TTC549 (cell line): ENCODE results near the gene PRRG3.

Experiments used
- FAIRE-seq: peaks from 2 replicates; lab custom pipeline; 2012; peaks lifted over from hg19 to GRCh38; lab: Jason Lieb, UNC

Gene PRRG3

GRCh38 chrX:151708821-151709220, 13.6 kb downstream of the PRRG3 start:
- no peak for FAIRE-seq

GRCh38 chrX:151710457-151710856, 15.2 kb downstream of the PRRG3 start:
- no peak for FAIRE-seq

GRCh38 chrX:151711154-151711553, 15.9 kb downstream of the PRRG3 start:
- no peak for FAIRE-seq

GRCh38 chrX:151711787-151712186, 16.5 kb downstream of the PRRG3 start:
- FAIRE-seq, result no peak

GRCh38 chrX:151712253-151712652, 17.0 kb downstream of the PRRG3 start:
- no peak for FAIRE-seq

GRCh38 chrX:151713849-151714248, 18.6 kb downstream of the PRRG3 start:
- no peak for FAIRE-seq

GRCh38 chrX:151714362-151714761, 19.1 kb downstream of the PRRG3 start:
- no peak for FAIRE-seq

- FAIRE-seq, result no peak
Measured at GRCh38 chrX:151715752-151716151, 20.5 kb downstream of the PRRG3 start, which contains the start of gene FATE1. TSS of gene FATE1 (plus strand) at chrX:151716035. CDS start at chrX:151716120, 85 bp downstream.

GRCh38 chrX:151722241-151722846, 27.1 kb downstream of the PRRG3 start:
- no peak for FAIRE-seq

GRCh38 chrX:151723156-151723760, 28.0 kb downstream of the PRRG3 start:
- no peak for FAIRE-seq

- no peak for FAIRE-seq
Measured at GRCh38 chrX:151724563-151725337, 29.5 kb downstream of the PRRG3 start.

GRCh38 chrX:151725338-151725614, 30.0 kb downstream of the PRRG3 start:
- FAIRE-seq, result no peak

GRCh38 chrX:151726751-151727150, 31.5 kb downstream of the PRRG3 start:
- no peak for FAIRE-seq

GRCh38 chrX:151727346-151727745, 32.1 kb downstream of the PRRG3 start:
- FAIRE-seq, result no peak

GRCh38 chrX:151729056-151729725, 33.9 kb downstream of the PRRG3 start:
- FAIRE-seq, result no peak

GRCh38 chrX:151734446-151734845, 39.2 kb downstream of the PRRG3 start, which contains the start of gene CNGA2:
TSS of gene CNGA2 (plus strand) at chrX:151734746. CDS start at chrX:151738484, 3,738 bp downstream.
- FAIRE-seq, result no peak

GRCh38 chrX:151735219-151735618, 40.0 kb downstream of the PRRG3 start:
- no peak for FAIRE-seq

GRCh38 chrX:151736685-151737084, 41.4 kb downstream of the PRRG3 start:
- no peak for FAIRE-seq

GRCh38 chrX:151737494-151737893, 42.2 kb downstream of the PRRG3 start:
- no peak for FAIRE-seq

- no peak for FAIRE-seq
Measured at GRCh38 chrX:151738751-151739150, 43.5 kb downstream of the PRRG3 start.

- no peak for FAIRE-seq
Measured at GRCh38 chrX:151741606-151742005, 46.3 kb downstream of the PRRG3 start.

- no peak for FAIRE-seq
Measured at GRCh38 chrX:151742311-151742710, 47.1 kb downstream of the PRRG3 start.
